Transverse colon (tissue), 4 donors: ENCODE measurements around the gene OTOG. TPM values are rescaled to one million over a fixed set of nuclear protein-coding genes. Genes with fewer than 3 reads are reported as not detected.

Experiments
- DNase-seq: peaks from one replicate; pipeline ENCODE4 v3.0.0-alpha.2; 2019
- H3K27ac ChIP-seq, 4 donors: fragments of 200-600 bp; sonication (generic); 2 replicates each; pipeline ENCODE4 v1.5.1; 2016 to 2018; ENCODE audit warnings: inconsistent platforms in 4 of 4
- H3K27me3 ChIP-seq: fragments of 200-600 bp; sonication (generic); 2 replicates; pipeline ENCODE4 v1.5.1; 2017; ENCODE audit warnings: inconsistent platforms
- H3K36me3 ChIP-seq, 4 donors: fragments of 200-600 bp; sonication (generic); 2 replicates each; pipeline ENCODE4 v1.5.1; 2017 to 2019; ENCODE audit warnings: inconsistent platforms in 4 of 4
- H3K4me1 ChIP-seq, 4 donors: fragments of 200-600 bp; sonication (generic); 2 replicates each; pipeline ENCODE4 v1.5.1; 2017 to 2020; ENCODE audit warnings: inconsistent platforms in 4 of 4
- H3K4me3 ChIP-seq, 4 donors: fragments of 200-600 bp; sonication (generic); 1 replicate in 1 of 4; 2 replicates in 3 of 4; pipeline versions ENCODE4 v1.5.1 to v1.6.1; 2017 to 2019; ENCODE audit warnings: inconsistent platforms in 4 of 4
- H3K9me3 ChIP-seq, 2 donors: fragments of 200-600 bp; sonication (generic); 2 replicates each; pipeline ENCODE4 v1.5.1; 2017 to 2019; ENCODE audit warnings: inconsistent platforms in 2 of 2
- EP300 ChIP-seq: sonication (generic); formaldehyde crosslinking; IDR thresholded peaks from one replicate; pipeline ENCODE4 v1.6.1; 2017; ENCODE audit warnings: antibody characterized with exemption, low read depth
- POLR2A ChIP-seq: fragments of 450-650 bp; IDR thresholded peaks from one replicate; pipeline ENCODE4 v1.6.1; 2016; ENCODE audit warnings: antibody characterized with exemption, mild to moderate bottlenecking, moderate library complexity
- POLR2AphosphoS5 ChIP-seq, 3 donors: sonication (generic); formaldehyde crosslinking; IDR thresholded peaks; one replicate each; pipeline ENCODE4 v1.6.1; 2016; ENCODE audit warnings: antibody characterized with exemption in 3 of 3
- WGBS, 2 donors: methylation state at CpG; one replicate each; pipeline ENCODE4 v1.1.5; 2018; ENCODE audit warnings: low coverage in 1 of 2; 5-methylcytosine and 5-hydroxymethylcytosine counted together
- in situ Hi-C, 4 donors: fragments of 200-750 bp; cut with MboI; loops; one replicate each; pipeline versions ENCODE4 v1.15.0 to v1.15.1; 2017; ENCODE audit warnings: low sequenced_read_pairs in 3 of 4, low pct_ligation_motif_present in 1 of 4, low pct_unique_long_range_greater_than_20kb in 1 of 4
- intact Hi-C: fragments of 100-400 bp; cut with DNase I; formaldehyde crosslinking; loops from one replicate; pipeline ENCODE4 v1.15.1; 2023; ENCODE audit warnings: low total_unique reads
- total RNA-seq, 4 donors: library from RNA; depleted of rRNA; stranded (reverse); fragments of >200 nt; gene quantifications; one replicate each; pipeline ENCODE4 v1.1.0, GENCODE V29; 2016
- TF ChIP-seq, protein P1 (sequence below), 5 experiments: fragments of 200-600 bp in 3 of 5; fragments of 450-650 bp in 2 of 5; sonication (generic) in 3 of 5; IDR thresholded peaks; 1 replicate in 2 of 5; 2 replicates in 3 of 5; pipeline ENCODE4 v1.5.1; 2016 to 2017; ENCODE audit warnings: antibody characterized with exemption in 5 of 5, inconsistent platforms in 3 of 5, mild to moderate bottlenecking in 2 of 5, moderate library complexity in 1 of 5

Gene OTOG
- total RNA-seq, 4 donors from 2014 or later, result not detected

DNA sequence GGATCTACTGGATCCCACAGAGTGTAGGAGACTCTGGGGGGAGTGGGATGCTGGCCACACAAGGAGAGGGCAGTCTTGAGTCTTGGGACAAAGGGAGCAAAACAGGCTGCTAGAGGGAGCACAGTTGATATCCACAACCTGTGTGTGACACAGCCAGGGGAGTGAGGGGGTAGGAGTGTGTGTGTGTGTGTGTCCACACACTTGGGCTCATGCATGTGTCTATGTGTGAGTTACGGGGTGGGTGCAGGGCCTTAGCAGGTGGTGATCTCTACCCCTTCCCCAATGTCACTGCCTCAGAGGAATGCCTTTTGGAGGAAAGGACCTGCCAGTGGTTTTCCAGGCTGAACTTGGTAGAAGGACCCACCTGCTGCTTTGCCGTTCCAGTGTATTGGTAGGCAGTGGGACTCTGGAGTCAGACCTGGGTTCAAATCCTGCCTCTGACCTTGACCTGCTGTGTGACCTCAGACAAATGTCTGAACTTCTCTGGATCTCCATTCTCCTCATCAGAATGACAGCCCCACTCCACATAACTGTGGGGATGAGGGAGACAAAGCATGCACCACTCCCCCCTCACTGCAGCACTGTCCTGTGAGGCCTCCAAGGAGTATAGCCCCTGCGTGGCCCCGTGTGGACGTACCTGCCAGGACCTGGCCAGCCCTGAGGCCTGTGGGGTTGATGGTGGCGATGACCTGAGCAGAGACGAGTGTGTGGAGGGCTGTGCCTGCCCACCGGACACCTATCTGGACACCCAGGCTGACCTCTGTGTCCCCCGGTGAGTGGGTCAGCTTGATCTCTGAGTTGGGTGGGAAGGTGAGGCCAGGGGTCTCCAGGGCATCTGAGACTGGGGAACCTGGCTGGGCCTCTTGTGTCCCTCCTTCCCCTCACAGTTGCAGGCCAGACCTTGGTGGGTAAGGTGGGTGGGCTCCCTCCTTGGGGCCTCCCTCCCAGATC is 27.4 kb downstream of the OTOG start:
- H3K9me3 ChIP-seq, result no peaks in the 10 kb centered on the region
- TF ChIP-seq POLR2AphosphoS5 (IDR thresholded peaks at IDR 0.05) (no peak), EP300 (no peak), POLR2A (no peak)
- TF ChIP-seq, protein P1, sequence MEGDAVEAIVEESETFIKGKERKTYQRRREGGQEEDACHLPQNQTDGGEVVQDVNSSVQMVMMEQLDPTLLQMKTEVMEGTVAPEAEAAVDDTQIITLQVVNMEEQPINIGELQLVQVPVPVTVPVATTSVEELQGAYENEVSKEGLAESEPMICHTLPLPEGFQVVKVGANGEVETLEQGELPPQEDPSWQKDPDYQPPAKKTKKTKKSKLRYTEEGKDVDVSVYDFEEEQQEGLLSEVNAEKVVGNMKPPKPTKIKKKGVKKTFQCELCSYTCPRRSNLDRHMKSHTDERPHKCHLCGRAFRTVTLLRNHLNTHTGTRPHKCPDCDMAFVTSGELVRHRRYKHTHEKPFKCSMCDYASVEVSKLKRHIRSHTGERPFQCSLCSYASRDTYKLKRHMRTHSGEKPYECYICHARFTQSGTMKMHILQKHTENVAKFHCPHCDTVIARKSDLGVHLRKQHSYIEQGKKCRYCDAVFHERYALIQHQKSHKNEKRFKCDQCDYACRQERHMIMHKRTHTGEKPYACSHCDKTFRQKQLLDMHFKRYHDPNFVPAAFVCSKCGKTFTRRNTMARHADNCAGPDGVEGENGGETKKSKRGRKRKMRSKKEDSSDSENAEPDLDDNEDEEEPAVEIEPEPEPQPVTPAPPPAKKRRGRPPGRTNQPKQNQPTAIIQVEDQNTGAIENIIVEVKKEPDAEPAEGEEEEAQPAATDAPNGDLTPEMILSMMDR (IDR thresholded peaks at IDR 0.05), result no peak
- no peak for DNase-seq
- 93% methylated on average over 9 of the region's 9 CpGs; no CpG with 5 or more reads in 1 of the 2 donors for WGBS, 2 donors
- in situ Hi-C loops, result no loop called here
- H3K4me3 ChIP-seq, result no peak overlapping the region
- H3K36me3 ChIP-seq, result no peaks in the 10 kb centered on the region
- H3K27me3 ChIP-seq, result no peaks in the 10 kb centered on the region
- intact Hi-C loops, result no loop called here
- no peaks in the 10 kb centered on the region for H3K4me1 ChIP-seq
- H3K27ac ChIP-seq, result no peak overlapping the region

DNA sequence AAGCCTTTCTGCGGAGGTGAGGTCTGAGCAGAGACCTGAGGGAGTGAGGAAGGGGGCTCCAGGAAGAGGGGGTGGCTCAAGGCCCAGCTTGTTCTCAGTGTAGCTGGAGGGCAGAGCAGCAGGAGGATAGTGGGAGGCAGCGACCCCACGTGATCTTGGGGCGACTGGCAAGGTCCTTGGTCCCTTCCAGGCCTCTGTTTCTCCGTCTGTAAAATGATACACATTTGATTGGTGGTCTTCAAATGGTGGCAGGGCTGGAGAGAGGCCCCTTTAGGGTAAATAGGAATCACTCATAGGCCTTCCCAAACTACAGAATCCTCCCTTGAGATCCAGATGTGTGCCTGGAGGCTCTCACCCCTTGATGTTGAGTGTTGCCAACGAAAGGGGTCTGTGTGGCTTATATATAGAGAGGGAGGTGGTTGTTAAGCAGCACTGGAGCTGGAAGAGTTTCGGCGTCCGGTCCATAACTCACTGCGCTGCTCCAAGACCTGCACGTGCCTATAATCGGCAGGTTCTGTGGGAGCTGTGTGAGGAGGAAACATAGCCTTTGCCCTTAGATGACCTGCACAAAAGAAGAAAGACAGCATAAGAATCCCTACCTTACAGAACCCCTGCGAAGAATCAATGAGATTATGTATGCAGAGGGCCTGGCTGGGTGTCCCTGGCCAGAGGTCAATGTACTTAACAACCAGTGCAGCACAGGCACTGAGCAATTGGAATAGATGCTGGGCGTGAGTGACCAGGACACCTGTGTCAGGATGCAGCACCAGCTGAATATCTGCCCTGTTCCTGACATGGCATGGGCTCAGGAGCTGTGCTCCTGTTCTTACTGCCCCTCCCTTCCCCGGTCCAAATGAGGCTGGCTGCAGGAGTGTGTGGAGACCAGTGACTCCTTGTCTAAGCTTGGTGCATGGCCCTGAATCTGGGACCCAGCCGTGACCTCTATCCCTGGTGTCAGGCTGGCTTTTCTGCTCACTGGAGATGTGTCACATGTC is 28.7 kb downstream of the OTOG start:
- TF ChIP-seq, protein P1 (IDR thresholded peaks at IDR 0.05), result no peak
- TF ChIP-seq POLR2A, result no peak
- no peak for TF ChIP-seq POLR2AphosphoS5 (IDR thresholded peaks at IDR 0.05)
- no peak for TF ChIP-seq EP300
- no peak for DNase-seq
- H3K27ac ChIP-seq, result no peak overlapping the region
- 86 to 100% methylated on average over 1 to 16 of the region's 16 CpGs for WGBS, 2 donors
- H3K27me3 ChIP-seq, result no peaks in the 10 kb centered on the region
- H3K9me3 ChIP-seq, result no peaks in the 10 kb centered on the region
- intact Hi-C loops (no loop called here), in situ Hi-C loops (no loop called here)
- no peak overlapping the region for H3K4me3 ChIP-seq
- no peaks in the 10 kb centered on the region for H3K4me1 ChIP-seq
- no peaks in the 10 kb centered on the region for H3K36me3 ChIP-seq

DNA sequence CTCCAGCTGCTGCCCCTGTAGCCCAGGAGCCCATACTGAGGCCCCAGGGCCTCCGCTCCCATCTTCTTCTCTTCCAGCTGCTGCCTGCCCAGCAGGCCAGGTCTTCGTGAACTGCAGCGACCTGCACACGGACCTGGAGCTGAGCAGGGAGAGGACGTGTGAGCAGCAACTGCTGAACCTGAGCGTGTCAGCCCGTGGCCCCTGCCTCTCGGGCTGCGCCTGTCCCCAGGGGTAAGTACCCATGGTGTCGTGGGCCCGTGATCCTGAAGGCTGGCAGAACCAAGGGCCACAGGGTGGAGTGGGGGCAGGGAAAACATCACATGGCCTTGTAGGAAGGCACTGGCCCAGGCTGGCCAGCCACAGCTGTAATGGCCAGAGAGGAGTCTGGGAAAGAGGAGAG is 31.2 kb downstream of the OTOG start:
- H3K27me3 ChIP-seq, result no peaks in the 10 kb centered on the region
- no peak overlapping the region for H3K27ac ChIP-seq
- TF ChIP-seq EP300, result no peak
- TF ChIP-seq, protein P1 (IDR thresholded peaks at IDR 0.05), result no peak
- TF ChIP-seq POLR2AphosphoS5 (IDR thresholded peaks at IDR 0.05), result no peak
- TF ChIP-seq POLR2A, result no peak
- WGBS, 2 donors, result 88% methylated on average over 11 of the region's 11 CpGs; no CpG with 5 or more reads in 1 of the 2 donors
- H3K4me1 ChIP-seq, result no peaks in the 10 kb centered on the region
- no peak for DNase-seq
- no peaks in the 10 kb centered on the region for H3K36me3 ChIP-seq
- intact Hi-C loops (no loop called here), in situ Hi-C loops (no loop called here)
- H3K4me3 ChIP-seq, result no peak overlapping the region
- no peaks in the 10 kb centered on the region for H3K9me3 ChIP-seq

DNA sequence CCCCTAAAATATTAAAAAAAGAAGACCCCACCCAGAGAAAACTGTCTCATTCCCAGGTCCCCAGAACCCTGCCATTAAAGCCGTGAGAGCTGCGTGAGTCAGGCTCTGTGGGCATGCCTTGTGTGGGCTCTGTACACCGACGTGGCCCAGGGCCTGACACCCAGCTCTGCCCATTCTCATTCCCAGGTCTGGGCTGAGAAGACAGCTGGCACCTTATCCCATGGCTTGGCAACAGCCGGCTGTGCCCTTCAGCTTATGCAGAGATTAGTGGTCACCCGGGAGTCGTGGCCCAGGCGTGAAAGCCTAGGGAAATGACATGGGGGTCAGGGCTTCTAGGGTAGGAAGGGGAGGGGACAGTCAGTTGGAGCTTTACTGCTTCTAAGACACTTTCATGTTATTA is 31.9 kb downstream of the OTOG start:
- no peak overlapping the region for H3K27ac ChIP-seq
- WGBS, 2 donors, result 94% methylated on average over 8 of the region's 8 CpGs; no CpG with 5 or more reads in 1 of the 2 donors
- no peaks in the 10 kb centered on the region for H3K9me3 ChIP-seq
- no peak overlapping the region for H3K4me3 ChIP-seq
- no peaks in the 10 kb centered on the region for H3K4me1 ChIP-seq
- in situ Hi-C loops, result no loop called here
- DNase-seq, result no peak
- TF ChIP-seq, protein P1 (IDR thresholded peaks at IDR 0.05), result no peak
- TF ChIP-seq POLR2AphosphoS5 (IDR thresholded peaks at IDR 0.05) (no peak), POLR2A (no peak), EP300 (no peak)
- H3K27me3 ChIP-seq, result no peaks in the 10 kb centered on the region
- intact Hi-C loops, result no loop called here
- H3K36me3 ChIP-seq, result no peaks in the 10 kb centered on the region
